IPS DF 6.9 (cell line): Measurements from ENCODE around the gene CDIP1.

ENCODE experiments used
- DNase-seq: peaks from one replicate; pipeline ENCODE4 v3.0.0-alpha.2; 2013; ENCODE audit warnings: low read depth, low spot score
- H3K27ac ChIP-seq: one replicate; pipeline ENCODE4 v1.5.1; 2013; ENCODE audit warnings: low read length, control low read depth
- H3K27me3 ChIP-seq: 2 replicates; pipeline ENCODE4 v1.6.1; 2013; ENCODE audit warnings: mild to moderate bottlenecking, low read length; ENCODE audit not compliant: control insufficient read depth, insufficient read depth
- H3K36me3 ChIP-seq: 2 replicates; pipeline ENCODE4 v1.6.1; 2013; ENCODE audit warnings: low read length; ENCODE audit not compliant: control insufficient read depth, insufficient read depth
- H3K4me1 ChIP-seq: 2 replicates; pipeline ENCODE4 v1.6.1; 2013; ENCODE audit warnings: low read length; ENCODE audit not compliant: control insufficient read depth, insufficient read depth
- H3K4me3 ChIP-seq: 2 replicates; pipeline ENCODE4 v1.5.1; 2013; ENCODE audit warnings: mild to moderate bottlenecking, low read length
- H3K9me3 ChIP-seq: 2 replicates; pipeline ENCODE4 v1.6.1; 2013; ENCODE audit warnings: low read length, inconsistent platforms; ENCODE audit not compliant: control insufficient read depth, insufficient read depth
- WGBS: extraction: QIAGEN DNeasy Blood & Tissue Kit; methylation state at CpG from one replicate; pipeline ENCODE4 v1.1.7; 2013; ENCODE audit warnings: mixed read lengths, missing lambda C conversion rate; ENCODE audit not compliant: insufficient read length, insufficient coverage; 5-methylcytosine and 5-hydroxymethylcytosine counted together

CDIP1 gene

GRCh38 chr16:4570086-4570485, 31.5 kb upstream of the CDIP1 start:
- Histone ChIP-seq H3K4me1 (peaks cover 8% of the 10 kb centered on the region; the same call in 1 of the 2 replicates), H3K27ac (no peak overlapping the region), H3K9me3 (no peaks in the 10 kb centered on the region), H3K27me3 (no peaks in the 10 kb centered on the region), H3K36me3 (no peaks in the 10 kb centered on the region), H3K4me3 (no peak overlapping the region)
- DNase-seq = no peak
- no CpG with 5 or more reads among the region's 6 CpGs for WGBS

GRCh38 chr16:4566144-4566543, 27.6 kb upstream of the CDIP1 start:
- Histone ChIP-seq H3K36me3 (no peaks in the 10 kb centered on the region), H3K27me3 (no peaks in the 10 kb centered on the region), H3K9me3 (no peaks in the 10 kb centered on the region), H3K27ac (no peak overlapping the region), H3K4me3 (no peak overlapping the region), H3K4me1 (peaks cover 4% of the 10 kb centered on the region; the same call in 1 of the 2 replicates)
- WGBS = no CpG with 5 or more reads among the region's 3 CpGs
- DNase-seq = no peak

GRCh38 chr16:4564661-4565267, 26.2 kb upstream of the CDIP1 start:
- no CpG with 5 or more reads among the region's 18 CpGs for WGBS
- no peaks in the 10 kb centered on the region for H3K36me3 ChIP-seq

GRCh38 chr16:4561596-4561995, 23.0 kb upstream of the CDIP1 start:
- no peak overlapping the region for H3K27ac ChIP-seq
- no peaks in the 10 kb centered on the region for H3K27me3 ChIP-seq
- no CpG with 5 or more reads among the region's 9 CpGs for WGBS

More at GRCh38 chr16:4564661-4565267, 26.2 kb upstream of the CDIP1 start:
- Histone ChIP-seq H3K9me3 (no peaks in the 10 kb centered on the region), H3K27me3 (no peaks in the 10 kb centered on the region), H3K4me1 (peaks cover 1% of the 10 kb centered on the region; the same call in 1 of the 2 replicates), H3K4me3 (no peak overlapping the region), H3K27ac (no peak overlapping the region)
- DNase-seq = no peak

GRCh38 chr16:4557973-4558372, 19.4 kb upstream of the CDIP1 start:
- no CpG with 5 or more reads among the region's 10 CpGs for WGBS
- DNase-seq = no peak
- H3K4me3 ChIP-seq = no peak overlapping the region

More at GRCh38 chr16:4561596-4561995, 23.0 kb upstream of the CDIP1 start:
- no peaks in the 10 kb centered on the region for H3K9me3 ChIP-seq
- no peak for DNase-seq
- no peaks in the 10 kb centered on the region for H3K4me1 ChIP-seq
- H3K36me3 ChIP-seq = no peaks in the 10 kb centered on the region
- H3K4me3 ChIP-seq = no peak overlapping the region

GRCh38 chr16:4556580-4556979, 18.0 kb upstream of the CDIP1 start:
- no CpG with 5 or more reads among the region's 14 CpGs for WGBS
- Histone ChIP-seq H3K4me1 (peaks cover 3% of the 10 kb centered on the region), H3K9me3 (no peaks in the 10 kb centered on the region), H3K27me3 (no peaks in the 10 kb centered on the region), H3K36me3 (no peaks in the 10 kb centered on the region), H3K27ac (no peak overlapping the region), H3K4me3 (no peak overlapping the region)
- DNase-seq = no peak

More at GRCh38 chr16:4557973-4558372, 19.4 kb upstream of the CDIP1 start:
- Histone ChIP-seq H3K9me3 (no peaks in the 10 kb centered on the region), H3K27me3 (no peaks in the 10 kb centered on the region), H3K36me3 (no peaks in the 10 kb centered on the region), H3K27ac (no peak overlapping the region), H3K4me1 (peaks cover 3% of the 10 kb centered on the region)

GRCh38 chr16:4556112-4556511, 17.5 kb upstream of the CDIP1 start, which contains the start of gene C16orf96:
TSS of gene C16orf96 (plus strand) at chr16:4556340. CDS start at chr16:4556490, 150 bp downstream.
- H3K27me3 ChIP-seq = no peaks in the 10 kb centered on the region

GRCh38 chr16:4552541-4552940, 14.0 kb upstream of the CDIP1 start:
- Histone ChIP-seq H3K36me3 (no peaks in the 10 kb centered on the region), H3K9me3 (no peaks in the 10 kb centered on the region), H3K4me3 (no peak overlapping the region), H3K27me3 (no peaks in the 10 kb centered on the region), H3K4me1 (peaks cover 3% of the 10 kb centered on the region), H3K27ac (no peak overlapping the region)
- WGBS = no CpG with 5 or more reads among the region's 3 CpGs
- DNase-seq = no peak

More at GRCh38 chr16:4556112-4556511, 17.5 kb upstream of the CDIP1 start, which contains the start of gene C16orf96:
- peaks cover 3% of the 10 kb centered on the region for H3K4me1 ChIP-seq
- no CpG with 5 or more reads among the region's 4 CpGs for WGBS
- no peak for DNase-seq
- H3K4me3 ChIP-seq = no peak within 1 kb of the TSS
- no peaks in the 10 kb centered on the region for H3K36me3 ChIP-seq
- no peaks in the 10 kb centered on the region for H3K9me3 ChIP-seq
- H3K27ac ChIP-seq = no peak within 1 kb of the TSS

- no peak overlapping the region for H3K4me3 ChIP-seq
- no CpG with 5 or more reads among the region's 4 CpGs for WGBS
- no peaks in the 10 kb centered on the region for H3K9me3 ChIP-seq
- H3K27me3 ChIP-seq = no peaks in the 10 kb centered on the region
- peaks cover 2% of the 10 kb centered on the region for H3K4me1 ChIP-seq
- no peak for DNase-seq
- no peak overlapping the region for H3K27ac ChIP-seq
- H3K36me3 ChIP-seq = no peaks in the 10 kb centered on the region
Observed at GRCh38 chr16:4550591-4550990, 12.0 kb upstream of the CDIP1 start.

- DNase-seq = no peak
- no peak overlapping the region for H3K4me3 ChIP-seq
Observed at GRCh38 chr16:4548124-4548523, 9.6 kb upstream of the CDIP1 start.

GRCh38 chr16:4544473-4544872, 5.9 kb upstream of the CDIP1 start:
- Histone ChIP-seq H3K4me3 (no peak overlapping the region), H3K27ac (no peak overlapping the region), H3K27me3 (peaks cover 3% of the 10 kb centered on the region; the same call in 1 of the 2 replicates), H3K4me1 (no peaks in the 10 kb centered on the region), H3K9me3 (peaks cover 2% of the 10 kb centered on the region), H3K36me3 (no peaks in the 10 kb centered on the region)
- DNase-seq = no peak
- no CpG with 5 or more reads among the region's 8 CpGs for WGBS

More at GRCh38 chr16:4548124-4548523, 9.6 kb upstream of the CDIP1 start:
- H3K4me1 ChIP-seq = no peaks in the 10 kb centered on the region
- WGBS = no CpG with 5 or more reads among the region's 13 CpGs
- no peaks in the 10 kb centered on the region for H3K9me3 ChIP-seq
- no peak overlapping the region for H3K27ac ChIP-seq
- H3K36me3 ChIP-seq = no peaks in the 10 kb centered on the region
- H3K27me3 ChIP-seq = no peaks in the 10 kb centered on the region
